ENCODE results near the gene PPME1. TPM values are rescaled to one million over a fixed set of nuclear protein-coding genes. Genes with fewer than 3 reads are reported as not detected.

The PPME1 gene
- total RNA-seq, 1 experiment from 2014 or later = 99.4 TPM

- POLR2A ChIA-PET = interaction anchor here (1.1 kb wide), 1 partner anchor 15 kb away, joined by 3 read pairs; no protein-coding TSS in a partner anchor
- CTCF ChIA-PET = no interaction called here
- in situ Hi-C loops (cut with HindIII; ENCODE audit: low pct_unique_long_range_greater_than_20kb, low sequenced_read_pairs) (no loop called here), intact Hi-C loops (cut with micrococcal nuclease; ENCODE audit: unreplicated experiment) (no loop called here)
- peaks cover 28% of the 10 kb centered on the region for H3K4me1 ChIP-seq (ENCODE audit: control insufficient read depth, insufficient read depth, low read length)
- peaks cover 17% of the 10 kb centered on the region for H3K36me3 ChIP-seq (ENCODE audit: control insufficient read depth, insufficient read depth, low read length)
- TF ChIP-seq POLR2AphosphoS5 (IDR thresholded peaks at IDR 0.05; ENCODE audit: low read depth, low read length) = no peak
- no peak for TF ChIP-seq SIN3A (IDR thresholded peaks at IDR 0.05; ENCODE audit: borderline replicate concordance, insufficient read depth, low read depth, low read length)
- TF ChIP-seq CTCF (IDR thresholded peaks at IDR 0.05) = no peak
- TF ChIP-seq TCF7L2 (IDR thresholded peaks at IDR 0.05; ENCODE audit: low read depth, low read length) = no peak
- TF ChIP-seq REST (IDR thresholded peaks at IDR 0.05; ENCODE audit: insufficient read depth in 1 of 2, low read depth in 2 of 2, low read length in 1 of 2) = no peak
- H3K4me3 ChIP-seq (ENCODE audit: low read depth in 2 of 2, low read length in 2 of 2) = peak overlapping the region; percentile 96 to 97
- no peak for ATAC-seq
- no peak for DNase-seq (ENCODE audit: low read depth, low spot score)
- no peaks in the 10 kb centered on the region for H3K9me3 ChIP-seq (ENCODE audit: control insufficient read depth, insufficient read depth, low read depth, low read length)
- BruUV-seq (replicated peaks) = TSS peak; percentile 74
- peak overlapping the region; percentile 99 for H3K27ac ChIP-seq (ENCODE audit: low read length)
- no peaks in the 10 kb centered on the region for H3K27me3 ChIP-seq (ENCODE audit: control insufficient read depth, insufficient read depth, low read length)
These were observed 908 bp downstream of the PPME1 start for GRCh38 chr11:74171997-74172396.

- CTCF ChIA-PET = no interaction called here
- intact Hi-C loops (cut with micrococcal nuclease; ENCODE audit: unreplicated experiment) = no loop called here
- ATAC-seq (no peak), DNase-seq (ENCODE audit: low read depth, low spot score) (no peak)
- H3K4me3 ChIP-seq (ENCODE audit: low read depth in 2 of 2, low read length in 2 of 2) = no peak overlapping the region
- no peaks in the 10 kb centered on the region for H3K9me3 ChIP-seq (ENCODE audit: control insufficient read depth, insufficient read depth, low read depth, low read length)
- H3K27me3 ChIP-seq (ENCODE audit: control insufficient read depth, insufficient read depth, low read length) = no peaks in the 10 kb centered on the region
- POLR2A ChIA-PET = interaction anchor here (0.6 to 0.7 kb wide), 2 partner anchors 39 to 81 kb away, joined by 3 to 4 read pairs; no protein-coding TSS in a partner anchor
- no peaks in the 10 kb centered on the region; the same call in 1 of the 2 replicates for H3K36me3 ChIP-seq (ENCODE audit: control insufficient read depth, insufficient read depth, low read length)
- H3K27ac ChIP-seq (ENCODE audit: low read length) = no peak overlapping the region
- no peak for TF ChIP-seq CTCF (IDR thresholded peaks at IDR 0.05)
- no peak for TF ChIP-seq REST (IDR thresholded peaks at IDR 0.05; ENCODE audit: insufficient read depth in 1 of 2, low read depth in 2 of 2, low read length in 1 of 2)
- no peak for TF ChIP-seq POLR2AphosphoS5 (IDR thresholded peaks at IDR 0.05; ENCODE audit: low read depth, low read length)
- TF ChIP-seq TCF7L2 (IDR thresholded peaks at IDR 0.05; ENCODE audit: low read depth, low read length) = no peak
- TF ChIP-seq SIN3A (IDR thresholded peaks at IDR 0.05; ENCODE audit: borderline replicate concordance, insufficient read depth, low read depth, low read length) = no peak
- no TSS peak for BruUV-seq (replicated peaks)
- peaks cover 12% of the 10 kb centered on the region; the same call in 1 of the 2 replicates for H3K4me1 ChIP-seq (ENCODE audit: control insufficient read depth, insufficient read depth, low read length)
- in situ Hi-C loops (cut with HindIII; ENCODE audit: low pct_unique_long_range_greater_than_20kb, low sequenced_read_pairs) = no loop called here
These were observed 4.8 kb downstream of the PPME1 start for GRCh38 chr11:74175920-74176319.
